ENCODE measurements around the gene HIPK2. TPM values are rescaled to one million over a fixed set of nuclear protein-coding genes. Genes with fewer than 3 reads are reported as not detected.

Gene HIPK2
- total and polyA plus RNA-seq, 2 donors (not counting 3 experiments of a cell fraction or from before 2014, with no cell fraction given), result 9.0 to 43.8 TPM

DNA sequence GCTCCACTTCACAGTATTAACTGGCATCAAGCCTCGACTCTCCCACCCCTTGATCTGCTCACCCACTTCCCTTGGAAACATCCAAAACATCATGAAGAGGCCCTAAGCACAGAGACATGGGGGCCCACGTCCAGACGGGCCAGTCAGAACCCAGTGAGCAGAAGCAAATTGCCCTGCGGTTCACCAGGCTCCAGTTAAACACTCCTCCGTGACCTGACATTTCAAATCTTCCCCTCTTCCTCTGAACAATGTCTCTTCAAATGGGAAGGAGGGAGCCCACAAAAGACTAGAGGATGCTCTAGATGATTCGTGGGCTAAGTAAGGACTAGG, 209.5 kb downstream of the HIPK2 start:
- Histone ChIP-seq H4K20me1 (replicated peaks; ENCODE audit: control insufficient read depth, extremely low read depth, insufficient read depth, low read length) (no peaks in the 10 kb centered on the region), H2AFZ (ENCODE audit: low read depth, low read length) (no peak overlapping the region), H3K27ac (ENCODE audit: insufficient read depth, low read depth, low read length) (no peak overlapping the region), H3K9me3 (replicated peaks; ENCODE audit: control insufficient read depth, insufficient read depth, low read length) (no peaks in the 10 kb centered on the region), H3K9ac (replicated peaks; ENCODE audit: extremely low read depth, insufficient read depth, low read length) (no peak overlapping the region), H3K36me3 (ENCODE audit: control insufficient read depth in 2 of 2, extremely low read depth in 1 of 2, insufficient read depth in 2 of 2, low read length in 2 of 2) (peaks cover 2 to 6% of the 10 kb centered on the region in 2 experiments), H3K4me3 (replicated peaks in 1 of 3; ENCODE audit: insufficient read depth in 1 of 3, low read depth in 1 of 3, low read length in 3 of 3) (no peak overlapping the region), H3K9me1 (replicated peaks; ENCODE audit: control insufficient read depth, extremely low read depth, insufficient read depth, low read length) (no peaks in the 10 kb centered on the region), H3K79me2 (ENCODE audit: control insufficient read depth, insufficient read depth, low read length) (no peaks in the 10 kb centered on the region), H3K27me3 (ENCODE audit: control insufficient read depth in 2 of 2, insufficient read depth in 2 of 2, low read length in 2 of 2) (no peaks in the 10 kb centered on the region), H3K4me2 (ENCODE audit: insufficient read depth, low read length) (no peak overlapping the region), H3K4me1 (ENCODE audit: control insufficient read depth, extremely low read depth, insufficient read depth, low read length) (no peaks in the 10 kb centered on the region)
- DNase-seq (ENCODE audit: low read depth, low spot score), result no peak
- ChIA-PET CTCF (no interaction called here), POLR2A (no interaction called here)
- intact Hi-C loops (cut with micrococcal nuclease), result no loop called here
- FAIRE-seq, result no peak
- no peak for TF ChIP-seq CTCF (IDR thresholded peaks at IDR 0.05; ENCODE audit: extremely low read depth in 1 of 2, insufficient read depth in 1 of 2, low read depth in 1 of 2, low read length in 2 of 2)
- no peak for TF ChIP-seq MYC (IDR thresholded peaks at IDR 0.05; ENCODE audit: low read depth, low read length)
- no TSS peak for BruUV-seq (replicated peaks)
- dilution Hi-C loops (cut with MboI; ENCODE audit: extremely low pct_ligation_motif_present, low sequenced_read_pairs), result no loop called here

GRCh38 chr7:139567647-139568345, 210.0 kb downstream of the HIPK2 start:
- Histone ChIP-seq H3K79me2 (ENCODE audit: control insufficient read depth, insufficient read depth, low read length) (no peaks in the 10 kb centered on the region), H3K9me1 (replicated peaks; ENCODE audit: control insufficient read depth, extremely low read depth, insufficient read depth, low read length) (no peaks in the 10 kb centered on the region), H3K4me2 (ENCODE audit: insufficient read depth, low read length) (no peak overlapping the region), H4K20me1 (replicated peaks; ENCODE audit: control insufficient read depth, extremely low read depth, insufficient read depth, low read length) (no peaks in the 10 kb centered on the region), H3K27ac (ENCODE audit: insufficient read depth, low read depth, low read length) (no peak overlapping the region), H3K4me3 (replicated peaks in 1 of 3; ENCODE audit: insufficient read depth in 1 of 3, low read depth in 1 of 3, low read length in 3 of 3) (no peak overlapping the region), H3K9ac (replicated peaks; ENCODE audit: extremely low read depth, insufficient read depth, low read length) (no peak overlapping the region), H3K27me3 (ENCODE audit: control insufficient read depth in 2 of 2, insufficient read depth in 2 of 2, low read length in 2 of 2) (no peaks in the 10 kb centered on the region), H3K9me3 (replicated peaks; ENCODE audit: control insufficient read depth, insufficient read depth, low read length) (no peaks in the 10 kb centered on the region), H2AFZ (ENCODE audit: low read depth, low read length) (no peak overlapping the region), H3K4me1 (ENCODE audit: control insufficient read depth, extremely low read depth, insufficient read depth, low read length) (no peaks in the 10 kb centered on the region), H3K36me3 (ENCODE audit: control insufficient read depth in 2 of 2, extremely low read depth in 1 of 2, insufficient read depth in 2 of 2, low read length in 2 of 2) (peaks cover 2 to 3% of the 10 kb centered on the region in 2 experiments)
- TF ChIP-seq EZH2 (IDR thresholded peaks at IDR 0.05; ENCODE audit: borderline replicate concordance, low read depth, low read length, severe bottlenecking) (no peak), POLR2AphosphoS5 (IDR thresholded peaks at IDR 0.05; ENCODE audit: insufficient read depth, low read depth, low read length) (no peak), POLR2A (IDR thresholded peaks at IDR 0.05; ENCODE audit: low read depth, low read length) (no peak), FOS (IDR thresholded peaks at IDR 0.05; ENCODE audit: borderline replicate concordance, insufficient read depth, low read length) (no peak), CTCF (IDR thresholded peaks at IDR 0.05; ENCODE audit: extremely low read depth in 1 of 2, insufficient read depth in 1 of 2, low read depth in 1 of 2, low read length in 2 of 2) (no peak), MYC (IDR thresholded peaks at IDR 0.05; ENCODE audit: low read depth, low read length) (no peak)
- ChIA-PET CTCF (no interaction called here), POLR2A (no interaction called here)
- intact Hi-C loops (cut with micrococcal nuclease) (no loop called here), dilution Hi-C loops (cut with MboI; ENCODE audit: extremely low pct_ligation_motif_present, low sequenced_read_pairs) (no loop called here)
- FAIRE-seq (no peak), DNase-seq (ENCODE audit: low read depth, low spot score) (no peak)
- no TSS peak for BruUV-seq (replicated peaks)

Measured in endothelial cell of umbilical vein (primary cell).